HCT116 (cell line): Measurements from ENCODE around the gene ERAL1. TPM values are rescaled to one million over a fixed set of nuclear protein-coding genes. Genes with fewer than 3 reads are reported as not detected.

ENCODE experiments used
- ATAC-seq: fragments of 200-7000 bp; cut with Tn5 transposase; 2 replicates; pipeline ENCODE4 v1.9.1; 2020; ENCODE audit warnings: mild to moderate bottlenecking, moderate library complexity
- BruUV-seq: library from RNA; stranded (reverse); fragments of 400-500 nt; replicated peaks from 2 replicates; lab custom pipeline; 2021; lab: Mats Ljungman, UMichigan
- CTCF ChIA-PET: fragments of 300-600 bp; sonication (Branson Sonifier 250); formaldehyde crosslinking; loops from one replicate; lab custom pipeline; 2021; ENCODE audit warnings: antibody characterized with exemption; lab: Charles Lee
- POLR2A ChIA-PET: fragments of 300-600, 350-600 bp; sonication (Branson Sonifier 250); formaldehyde crosslinking; loops from one replicate; lab custom pipeline; 2021; ENCODE audit warnings: antibody characterized with exemption; lab: Charles Lee
- RAD21 ChIA-PET, 2 experiments: fragments of 300-600 bp; sonication (Branson Sonifier 250); formaldehyde crosslinking; loops; one replicate each; lab custom pipeline; 2023; ENCODE audit warnings: low total read pairs in 2 of 2; ENCODE audit not compliant: uncharacterized antibody in 2 of 2, unreplicated experiment in 2 of 2, low non-redundant PET in 1 of 2; lab: Charles Lee
- DNase-seq: peaks from one replicate; pipeline ENCODE4 v3.0.0-alpha.2; 2010; ENCODE audit warnings: low read depth, low spot score
- H2AFZ ChIP-seq: fragments of 200-600 bp; shearing (Covaris generic), sonication (generic); 2 replicates; pipeline ENCODE4 v1.6.1; 2017; ENCODE audit warnings: low read depth, mixed run types, mixed read lengths, antibody characterized with exemption, low read length; ENCODE audit not compliant: poor library complexity, severe bottlenecking
- H3K27ac ChIP-seq: 2 replicates; pipeline ENCODE4 v1.5.1; 2012; ENCODE audit warnings: low read depth, low read length
- H3K27me3 ChIP-seq: fragments of 200-600 bp; sonication (generic); 2 replicates; pipeline ENCODE4 v1.6.1; 2016; ENCODE audit warnings: mixed run types, low read length, mixed read lengths; ENCODE audit not compliant: insufficient read depth
- H3K36me3 ChIP-seq, 2 experiments: fragments of 200-500 bp in 1 of 2; fragments of 200-600 bp in 1 of 2; sonication (Bioruptor generic) in 1 of 2; sonication (generic) in 1 of 2; 2 replicates each; pipeline versions ENCODE4 v1.5.1 to v1.6.1; 2014 to 2016; ENCODE audit warnings: low read length in 2 of 2, inconsistent platforms in 1 of 2, mixed read lengths in 1 of 2, mixed run types in 1 of 2; ENCODE audit not compliant: insufficient read depth in 2 of 2, control insufficient read depth in 1 of 2
- H3K4me1 ChIP-seq, 2 experiments: fragments of 200-600 bp in 1 of 2; sonication (generic) in 1 of 2; 2 replicates each; pipeline versions ENCODE4 v1.5.1 to v1.6.1; 2012 to 2017; ENCODE audit warnings: low read length in 2 of 2, inconsistent platforms in 1 of 2, mild to moderate bottlenecking in 1 of 2, mixed read lengths in 1 of 2, mixed run types in 1 of 2, moderate library complexity in 1 of 2; ENCODE audit not compliant: insufficient read depth in 2 of 2, control insufficient read depth in 1 of 2
- H3K4me2 ChIP-seq: fragments of 200-600 bp; sonication (generic); 2 replicates; pipeline ENCODE4 v1.6.1; 2017; ENCODE audit warnings: mixed run types, low read length, mixed read lengths
- H3K4me3 ChIP-seq, 2 experiments: fragments of 200-600 bp in 1 of 2; sonication (generic) in 1 of 2; replicated peaks in 1 of 2; 2 replicates each; pipeline ENCODE4 v1.5.1; 2011 to 2016; ENCODE audit warnings: low read length in 2 of 2, control low read depth in 1 of 2, low read depth in 1 of 2, mild to moderate bottlenecking in 1 of 2, mixed read lengths in 1 of 2, mixed run types in 1 of 2
- H3K79me2 ChIP-seq: fragments of 200-600 bp; sonication (generic); 2 replicates; pipeline ENCODE4 v1.6.1; 2017; ENCODE audit warnings: mild to moderate bottlenecking, mixed run types, low read length, moderate library complexity, mixed read lengths; ENCODE audit not compliant: insufficient read depth
- H3K9ac ChIP-seq: fragments of 200-600 bp; sonication (generic); 2 replicates; pipeline ENCODE4 v1.6.1; 2016; ENCODE audit warnings: low read length, mixed read lengths
- H3K9me2 ChIP-seq: fragments of 200-600 bp; sonication (generic), shearing (Covaris generic); 2 replicates; pipeline ENCODE4 v1.6.1; 2017; ENCODE audit warnings: mixed run types, mild to moderate bottlenecking, moderate library complexity; ENCODE audit not compliant: insufficient read depth
- H3K9me3 ChIP-seq, 2 experiments: fragments of 200-500 bp in 1 of 2; fragments of 200-600 bp in 1 of 2; sonication (Bioruptor generic) in 1 of 2; sonication (generic) in 1 of 2; 2 replicates each; pipeline ENCODE4 v1.6.1; 2014 to 2017; ENCODE audit warnings: low read length in 2 of 2, mixed read lengths in 2 of 2, inconsistent platforms in 1 of 2, low read depth in 1 of 2, mild to moderate bottlenecking in 1 of 2, mixed run types in 1 of 2, moderate library complexity in 1 of 2; ENCODE audit not compliant: control insufficient read depth in 1 of 2, insufficient read depth in 1 of 2
- H4K20me1 ChIP-seq: fragments of 200-600 bp; sonication (generic), shearing (Covaris generic); 2 replicates; pipeline ENCODE4 v1.6.1; 2017; ENCODE audit warnings: mixed run types, mild to moderate bottlenecking, moderate library complexity; ENCODE audit not compliant: insufficient read depth
- ATF3 ChIP-seq: IDR thresholded peaks from 2 replicates; pipeline ENCODE4 v1.6.1; 2012
- CBX3 ChIP-seq: IDR thresholded peaks from 2 replicates; pipeline ENCODE4 v1.6.1; 2012; ENCODE audit warnings: low read depth
- CTCF ChIP-seq, 3 experiments: fragments of 200-600 bp in 1 of 3; sonication (generic) in 1 of 3; IDR thresholded peaks in 2 of 3; conservative IDR thresholded peaks in 1 of 3; 2 replicates each; pipeline ENCODE4 v1.5.1; 2012 to 2017; ENCODE audit warnings: low read depth in 2 of 3, low read length in 2 of 3, antibody characterized with exemption in 1 of 3, borderline replicate concordance in 1 of 3, control low read depth in 1 of 3, mild to moderate bottlenecking in 1 of 3, mixed read lengths in 1 of 3, mixed run types in 1 of 3, moderate library complexity in 1 of 3; ENCODE audit not compliant: insufficient read depth in 1 of 3
- EGR1 ChIP-seq: IDR thresholded peaks from 2 replicates; pipeline ENCODE4 v1.6.1; 2012; ENCODE audit warnings: low read depth
- ELF1 ChIP-seq: IDR thresholded peaks from 2 replicates; pipeline ENCODE4 v1.6.1; 2012; ENCODE audit warnings: low read depth, borderline replicate concordance
- EZH2 ChIP-seq: fragments of 200-600 bp; sonication (generic); IDR thresholded peaks from 2 replicates; pipeline ENCODE4 v1.6.1; 2017; ENCODE audit warnings: antibody characterized with exemption, mixed run types
- JUND ChIP-seq: IDR thresholded peaks from 2 replicates; pipeline ENCODE4 v1.6.1; 2012
- POLR2A ChIP-seq: IDR thresholded peaks from 2 replicates; pipeline ENCODE4 v1.7.0; 2011; ENCODE audit warnings: borderline replicate concordance; ENCODE audit not compliant: insufficient read depth, insufficient read length; ENCODE audit errors: extremely low read depth
- POLR2AphosphoS5 ChIP-seq: IDR thresholded peaks from 2 replicates; pipeline ENCODE4 v1.6.1; 2011; ENCODE audit warnings: mild to moderate bottlenecking, low read depth, low read length, moderate library complexity
- SIN3A ChIP-seq: IDR thresholded peaks from 2 replicates; pipeline ENCODE4 v1.6.1; 2012; ENCODE audit warnings: low read depth
- SRF ChIP-seq: IDR thresholded peaks from 2 replicates; pipeline ENCODE4 v1.6.1; 2012; ENCODE audit warnings: low read depth
- YY1 ChIP-seq: IDR thresholded peaks from 2 replicates; pipeline ENCODE4 v1.6.1; 2011; ENCODE audit warnings: low read length, low read depth, moderate library complexity, mild to moderate bottlenecking; ENCODE audit not compliant: insufficient replicate concordance; ENCODE audit errors: extremely low read depth
- ZFX ChIP-seq: fragments of 450-650 bp; IDR thresholded peaks from 2 replicates; pipeline ENCODE4 v1.6.1; 2017
- ZNF274 ChIP-seq: fragments of 200-500 bp; sonication (Bioruptor generic); IDR thresholded peaks from 2 replicates; pipeline ENCODE4 v1.6.1; 2014; ENCODE audit warnings: mild to moderate bottlenecking, low read depth, low read length, inconsistent platforms
- intact Hi-C: fragments of 100-400 bp; cut with micrococcal nuclease; formaldehyde crosslinking; loops from 2 replicates; pipeline ENCODE4 v1.10.0; 2022
- total RNA-seq: library from RNA; stranded (reverse); gene quantifications from one replicate; pipeline ENCODE4 v1.2.1, GENCODE V29; 2021; ENCODE audit not compliant: unreplicated experiment
- TF ChIP-seq, protein P1 (sequence below): IDR thresholded peaks from 2 replicates; pipeline ENCODE4 v1.6.1; 2012

The ERAL1 gene
- total RNA-seq, 1 experiment from 2014 or later, result 52.0 TPM

DNA sequence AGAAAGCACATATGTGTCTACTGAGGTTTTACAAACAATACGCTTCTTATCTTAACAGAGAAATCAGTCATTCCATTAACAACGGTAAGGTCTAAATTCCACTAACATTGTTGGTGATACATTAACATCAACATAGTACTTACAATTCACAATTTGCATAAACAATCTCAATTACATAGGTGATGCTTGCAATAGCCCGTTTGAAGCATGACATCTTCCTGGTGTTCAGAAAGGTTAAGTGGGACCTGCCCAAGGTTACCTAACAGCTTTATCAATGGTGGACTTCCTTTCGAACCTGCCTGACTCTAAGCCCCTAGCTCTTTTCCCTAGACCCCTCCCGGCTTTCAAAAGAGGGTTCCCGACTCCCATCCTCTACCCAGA is 12.9 kb upstream of the ERAL1 start:
- CTCF ChIA-PET, result interaction anchor here (1.1 to 2.2 kb wide), 2 partner anchors 78 to 275 kb away, joined by 3 to 11 read pairs; no protein-coding TSS in a partner anchor
- peak; percentile 13 for ATAC-seq
- Histone ChIP-seq H3K27me3 (no peaks in the 10 kb centered on the region), H3K9ac (peak overlapping the region; percentile 75), H3K4me3 (peak overlapping the region; percentile 84 to 96), H3K27ac (peak overlapping the region; percentile 53), H3K4me1 (peaks cover 3 to 18% of the 10 kb centered on the region in 2 experiments; a peak in 3 of 4 replicates), H2AFZ (no peak overlapping the region)
- POLR2A ChIA-PET, result interaction anchor here (1.0 to 1.4 kb wide), 4 partner anchors 9 to 122 kb away, joined by 4 to 6 read pairs (median 4); partner anchors contain the start of gene RPL23A
- BruUV-seq, result TSS peak; percentile 81
- TF ChIP-seq CBX3 (no peak), ZFX (no peak), SRF (no peak), ELF1 (no peak), EGR1 (no peak), YY1 (no peak), ZNF274 (no peak), EZH2 (no peak), ATF3 (no peak), POLR2A (no peak), JUND (no peak), POLR2AphosphoS5 (no peak), SIN3A (no peak), CTCF (IDR thresholded peaks at IDR 0.05 in 2 of 3, conservative IDR thresholded peaks at IDR 0.05 in 1 of 3; ENCODE audit: borderline replicate concordance in 1 of 3, insufficient read depth in 1 of 3, low read depth in 2 of 3, low read length in 2 of 3) (no peak)
- TF ChIP-seq, protein P1, sequence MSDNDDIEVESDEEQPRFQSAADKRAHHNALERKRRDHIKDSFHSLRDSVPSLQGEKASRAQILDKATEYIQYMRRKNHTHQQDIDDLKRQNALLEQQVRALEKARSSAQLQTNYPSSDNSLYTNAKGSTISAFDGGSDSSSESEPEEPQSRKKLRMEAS, result no peak
- TF ChIP-seq, all 23 proteins: peak for 0
- RAD21 ChIA-PET, result no interaction called here
- no peaks in the 10 kb centered on the region for H3K36me3 ChIP-seq
- intact Hi-C loops, result no loop called here
- H3K9me2 ChIP-seq, result no peaks in the 10 kb centered on the region
- DNase-seq, result no peak
- H3K9me3 ChIP-seq, result no peaks in the 10 kb centered on the region
- no peaks in the 10 kb centered on the region for H4K20me1 ChIP-seq
- peaks cover 46% of the 10 kb centered on the region for H3K79me2 ChIP-seq
- H3K4me2 ChIP-seq, result peak overlapping the region; percentile 83
